Spinal cord (tissue), 10 donors: ENCODE data around the gene CHTOP. TPM values are rescaled to one million over a fixed set of nuclear protein-coding genes. Genes with fewer than 3 reads are reported as not detected.

Source experiments
- DNase-seq, 6 donors: peaks; one replicate each; pipeline versions ENCODE4 v3.0.0 to v3.0.0-alpha.2; 2013 to 2015; ENCODE audit warnings: low spot score in 6 of 6, low read depth in 4 of 6
- H3K27ac ChIP-seq: one replicate; pipeline ENCODE4 v1.5.1; 2013; ENCODE audit warnings: low read depth, low read length, control low read depth
- H3K27me3 ChIP-seq: one replicate; pipeline ENCODE4 v1.6.1; 2013; ENCODE audit warnings: low read length; ENCODE audit not compliant: control insufficient read depth, insufficient read depth
- H3K36me3 ChIP-seq: one replicate; pipeline ENCODE4 v1.6.1; 2013; ENCODE audit warnings: low read length; ENCODE audit not compliant: control insufficient read depth, insufficient read depth
- H3K4me1 ChIP-seq: one replicate; pipeline ENCODE4 v1.6.1; 2013; ENCODE audit warnings: low read length; ENCODE audit not compliant: control insufficient read depth, insufficient read depth
- H3K4me3 ChIP-seq: one replicate; pipeline ENCODE4 v1.5.1; 2013; ENCODE audit warnings: low read depth, low read length, control low read depth
- H3K9me3 ChIP-seq: one replicate; pipeline ENCODE4 v1.6.1; 2013; ENCODE audit warnings: low read length; ENCODE audit not compliant: control insufficient read depth, insufficient read depth
- WGBS: methylation state at CpG from one replicate; pipeline ENCODE4 v1.1.5; 2013; ENCODE audit warnings: missing lambda C conversion rate; ENCODE audit not compliant: insufficient coverage; 5-methylcytosine and 5-hydroxymethylcytosine counted together
- polyA plus RNA-seq, 2 donors: library from polyadenylated mRNA; unstranded; fragments of 120-200 nt; gene quantifications; one replicate each; pipeline ENCODE4 v1.2.1, GENCODE V29; 2013; ENCODE audit not compliant: insufficient read length in 2 of 2
- small RNA-seq: library from RNA; depleted of rRNA; stranded (forward); fragments of <200 nt; gene quantifications from one replicate; pipeline ENCODE3, GENCODE V24; 2014; ENCODE audit warnings: low replicate concordance
- total RNA-seq, 2 donors: library from RNA; depleted of rRNA in 1 of 2; stranded (reverse); fragments of 120-200 nt in 1 of 2; fragments of >200 nt in 1 of 2; gene quantifications; one replicate each; pipeline versions ENCODE4 v1.2.3 to v1.2.4, GENCODE V29; 2013 to 2014
- donor health status: healthy.

Gene CHTOP
- total and polyA plus RNA-seq, 4 donors: 56.9 to 127 (median 86.6) TPM

GRCh38 chr1:153693466-153693865, 59.6 kb downstream of the CHTOP start:
- Histone ChIP-seq H3K27ac (no peak overlapping the region), H3K4me3 (no peak overlapping the region), H3K27me3 (no peaks in the 10 kb centered on the region), H3K9me3 (no peaks in the 10 kb centered on the region), H3K4me1 (peaks cover 14% of the 10 kb centered on the region), H3K36me3 (no peaks in the 10 kb centered on the region)
- WGBS: 100% methylated on average over 3 of the region's 4 CpGs
- DNase-seq: no peak

Small RNA genes within 50 kb of the gene (small RNA-seq; reads per million reads assigned to genes)
- gene MIR8083: not detected

Other genes starting within 250 kb of the CHTOP start
- 100 to 1,000 TPM in 1 of 2 donors, 1 to 10 TPM in 1; 8.3 to 286 TPM for gene S100A8, start 243.0 kb upstream of the CHTOP start, total RNA-seq
- 1 to 10 TPM; 1.3 to 3.8 TPM for gene S100A8, start 243.0 kb upstream of the CHTOP start, polyA plus RNA-seq
- not detected for gene S100A7A, start 217.5 kb upstream of the CHTOP start, total RNA-seq
- not detected for gene S100A7A, start 217.5 kb upstream of the CHTOP start, polyA plus RNA-seq
- gene S100A7, start 173.4 kb upstream of the CHTOP start, total RNA-seq: not detected
- gene S100A7, start 173.4 kb upstream of the CHTOP start, polyA plus RNA-seq: not detected
- gene S100A6, start 98.1 kb upstream of the CHTOP start, total RNA-seq: 100 to 1,000 TPM in 1 of 2 donors, 10 to 100 TPM in 1; 75.3 to 276 TPM
- 100 to 1,000 TPM; 106 to 149 TPM for gene S100A6, start 98.1 kb upstream of the CHTOP start, polyA plus RNA-seq
- gene S100A5, start 93.1 kb upstream of the CHTOP start, total RNA-seq: not detected
- gene S100A5, start 93.1 kb upstream of the CHTOP start, polyA plus RNA-seq: not detected
- 10 to 100 TPM; 21.1 to 38.2 TPM for gene S100A4, start 88.3 kb upstream of the CHTOP start, total RNA-seq
- 10 to 100 TPM in 1 of 2 donors, 1 to 10 TPM in 1; 6.0 to 17.9 TPM for gene S100A4, start 88.3 kb upstream of the CHTOP start, polyA plus RNA-seq
- gene S100A3, start 84.8 kb upstream of the CHTOP start, total RNA-seq: not detected
- under 1 TPM in 1 of 2 donors, not detected in 1; 0.29 TPM for gene S100A3, start 84.8 kb upstream of the CHTOP start, polyA plus RNA-seq
- 1 to 10 TPM in 1 of 2 donors, not detected in 1; 1.2 TPM for gene S100A2, start 68.2 kb upstream of the CHTOP start, total RNA-seq
- gene S100A2, start 68.2 kb upstream of the CHTOP start, polyA plus RNA-seq: under 1 TPM; 0.40 to 0.81 TPM
- 100 to 1,000 TPM in 1 of 2 donors, 10 to 100 TPM in 1; 46.0 to 101 TPM for gene S100A16, start 20.9 kb upstream of the CHTOP start, total RNA-seq
- 100 to 1,000 TPM; 120 to 135 TPM for gene S100A16, start 20.9 kb upstream of the CHTOP start, polyA plus RNA-seq
- under 1 TPM in 1 of 2 donors, not detected in 1; 0.61 TPM for gene S100A14, start 17.7 kb upstream of the CHTOP start, total RNA-seq
- gene S100A14, start 17.7 kb upstream of the CHTOP start, polyA plus RNA-seq: under 1 TPM in 1 of 2 donors, not detected in 1; 0.39 TPM
- gene S100A13, start 6.6 kb upstream of the CHTOP start, total RNA-seq: 100 to 1,000 TPM in 1 of 2 donors, 10 to 100 TPM in 1; 30.5 to 141 TPM
- 10 to 100 TPM; 42.0 to 58.3 TPM for gene S100A13, start 6.6 kb upstream of the CHTOP start, polyA plus RNA-seq
- 10 to 100 TPM in 1 of 2 donors, 1 to 10 TPM in 1; 3.7 to 10.2 TPM for gene S100A1, start 5.6 kb upstream of the CHTOP start, total RNA-seq
- 10 to 100 TPM; 18.5 to 19.0 TPM for gene S100A1, start 5.6 kb upstream of the CHTOP start, polyA plus RNA-seq
- 10 to 100 TPM; 58.0 to 70.5 TPM for gene SNAPIN, start 24.6 kb downstream of the CHTOP start, total RNA-seq
- gene SNAPIN, start 24.6 kb downstream of the CHTOP start, polyA plus RNA-seq: 10 to 100 TPM; 65.4 to 70.2 TPM
- gene ILF2, start 36.9 kb downstream of the CHTOP start, total RNA-seq: 100 to 1,000 TPM; 155 to 243 TPM
- 100 to 1,000 TPM; 209 to 214 TPM for gene ILF2, start 36.9 kb downstream of the CHTOP start, polyA plus RNA-seq
- 1 to 10 TPM; 1.7 to 6.3 TPM for gene NPR1, start 44.6 kb downstream of the CHTOP start, total RNA-seq
- 1 to 10 TPM; 1.6 to 3.2 TPM for gene NPR1, start 44.6 kb downstream of the CHTOP start, polyA plus RNA-seq
- 10 to 100 TPM; 40.5 to 57.8 TPM for gene INTS3, start 94.0 kb downstream of the CHTOP start, total RNA-seq
- gene INTS3, start 94.0 kb downstream of the CHTOP start, polyA plus RNA-seq: 100 to 1,000 TPM in 1 of 2 donors, 10 to 100 TPM in 1; 81.5 to 107 TPM
- gene SLC27A3, start 141.3 kb downstream of the CHTOP start, total RNA-seq: 10 to 100 TPM; 12.1 to 29.0 TPM
- gene SLC27A3, start 141.3 kb downstream of the CHTOP start, polyA plus RNA-seq: 10 to 100 TPM; 28.5 to 37.3 TPM